ENCODE data around the gene RCN2. TPM values are rescaled to one million over a fixed set of nuclear protein-coding genes. Genes with fewer than 3 reads are reported as not detected.

RCN2 gene
- total and polyA plus RNA-seq, 2 of the 8 experiments (the other 6 are each of a cell fraction or from before 2014, with no cell fraction given): 65.6 to 137 TPM

DNA sequence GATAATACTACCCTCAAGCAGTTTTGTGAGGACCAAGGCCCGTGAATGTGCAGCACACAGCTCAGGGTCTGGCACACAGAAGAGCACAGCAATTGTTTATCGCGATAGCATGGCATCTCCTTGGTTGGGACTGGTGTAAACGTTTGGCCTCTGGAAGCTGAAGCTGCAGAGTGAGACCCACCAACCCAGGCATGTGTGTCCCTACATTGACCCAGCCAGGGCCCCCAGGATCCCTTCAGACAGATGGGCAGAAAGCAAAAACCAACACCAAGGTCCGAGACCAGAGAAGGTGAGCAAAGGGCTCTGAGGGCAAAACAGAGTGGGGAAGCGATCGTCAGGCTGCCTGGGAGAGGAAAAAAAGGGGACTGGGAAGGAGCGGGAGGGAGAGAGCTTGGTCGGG lies 50.8 kb downstream of the RCN2 start:
- Histone ChIP-seq H3K56ac (replicated peaks; ENCODE audit: insufficient read length, low read depth, low read length) (no peak overlapping the region), H4K20me1 (replicated peaks in 1 of 2; ENCODE audit: control insufficient read depth in 1 of 2, insufficient read depth in 2 of 2, low read length in 2 of 2) (no peaks in the 10 kb centered on the region), H3K9me3 (ENCODE audit: insufficient read depth in 2 of 2, low read depth in 1 of 2, low read length in 1 of 2) (peaks cover 0 to 9% of the 10 kb centered on the region in 2 experiments; a peak in 1 of 4 replicates), H3K23ac (ENCODE audit: insufficient read length) (no peak overlapping the region), H3K4me3 (ENCODE audit: extremely low read depth in 1 of 4, insufficient read depth in 2 of 4, low read depth in 3 of 4, low read length in 4 of 4) (no peak overlapping the region), H3K27me3 (replicated peaks in 1 of 4; ENCODE audit: control insufficient read depth in 3 of 4, extremely low read depth in 1 of 4, insufficient read depth in 3 of 4, low read length in 3 of 4) (no peaks in the 10 kb centered on the region), H2BK5ac (ENCODE audit: low read depth, low read length) (no peak overlapping the region), H3K36me3 (ENCODE audit: control insufficient read depth in 2 of 4, insufficient read depth in 4 of 4, low read length in 3 of 4) (no peaks in the 10 kb centered on the region), H3K27ac (ENCODE audit: low read depth, low read length) (no peak overlapping the region), H3K79me1 (ENCODE audit: low read depth, low read length) (no peaks in the 10 kb centered on the region), H3K4ac (replicated peaks; ENCODE audit: insufficient read length, low read depth, low read length) (no peak overlapping the region), H4K91ac (replicated peaks; ENCODE audit: insufficient read length, low read length) (no peak overlapping the region), H3K9ac (replicated peaks in 1 of 4; ENCODE audit: extremely low read depth in 1 of 4, low read depth in 3 of 4, low read length in 3 of 4) (no peak overlapping the region), H3K23me2 (ENCODE audit: low read depth, low read length) (no peaks in the 10 kb centered on the region), H3K14ac (ENCODE audit: insufficient read length) (no peak overlapping the region), H3K4me2 (ENCODE audit: insufficient read depth in 1 of 2, low read depth in 2 of 2, low read length in 2 of 2) (no peak overlapping the region), H2BK20ac (ENCODE audit: low read length) (no peak overlapping the region), H3K79me2 (ENCODE audit: control insufficient read depth in 1 of 2, insufficient read depth in 2 of 2, low read length in 2 of 2) (no peaks in the 10 kb centered on the region), H4K5ac (ENCODE audit: insufficient read length, low read depth, low read length) (no peak overlapping the region), H2BK15ac (ENCODE audit: low read length) (no peak overlapping the region), H3K18ac (ENCODE audit: extremely low read depth, low read length) (no peak overlapping the region; the same call in 1 of the 2 replicates), H3K4me1 (replicated peaks in 1 of 4; ENCODE audit: control insufficient read depth in 3 of 4, insufficient read depth in 4 of 4, low read length in 3 of 4) (no peaks in the 10 kb centered on the region; a peak in 1 of 7 replicates), H2BK120ac (replicated peaks; ENCODE audit: low read depth, low read length) (no peak overlapping the region), H4K8ac (ENCODE audit: extremely low read depth, insufficient read depth, low read length) (no peak overlapping the region), H2BK12ac (ENCODE audit: low read depth, low read length) (no peak overlapping the region), H2AK5ac (ENCODE audit: low read depth, low read length) (no peak overlapping the region), H2AFZ (ENCODE audit: low read length) (no peak overlapping the region)
- DNase-seq (ENCODE audit: low read depth in 1 of 2, low spot score in 2 of 2) (no peak), FAIRE-seq (no peak)
- CTCF ChIA-PET (ENCODE audit: partially characterized antibody): interaction anchor here (0.6 to 2.0 kb wide), 7 partner anchors 8 to 1160 kb away, joined by 3 to 10 read pairs (median 3); no protein-coding TSS in a partner anchor
- POLR2A ChIA-PET (ENCODE audit: partially characterized antibody): interaction anchor here (1.1 kb wide), 1 partner anchor 27 kb away, joined by 3 read pairs; no protein-coding TSS in a partner anchor
- TF ChIP-seq YY1 (IDR thresholded peaks at IDR 0.05; ENCODE audit: low read depth, low read length) (no peak), NRF1 (IDR thresholded peaks at IDR 0.05; ENCODE audit: low read depth, low read length) (no peak), FOSL1 (IDR thresholded peaks at IDR 0.05; ENCODE audit: insufficient read depth, low read depth, low read length) (no peak), GABPA (IDR thresholded peaks at IDR 0.05; ENCODE audit: borderline replicate concordance, insufficient read depth, low read length) (no peak), E2F6 (IDR thresholded peaks at IDR 0.05) (no peak), MAFK (IDR thresholded peaks at IDR 0.05; ENCODE audit: low read depth, low read length) (no peak), JUND (IDR thresholded peaks at IDR 0.05; ENCODE audit: low read length) (no peak), SP4 (IDR thresholded peaks at IDR 0.05; ENCODE audit: low read length) (no peak), EGR1 (IDR thresholded peaks at IDR 0.05; ENCODE audit: borderline replicate concordance, low read depth, low read length) (no peak), BACH1 (IDR thresholded peaks at IDR 0.05; ENCODE audit: low read length) (no peak), SIRT6 (IDR thresholded peaks at IDR 0.05; ENCODE audit: low read length) (no peak)
- TF ChIP-seq, protein P1, sequence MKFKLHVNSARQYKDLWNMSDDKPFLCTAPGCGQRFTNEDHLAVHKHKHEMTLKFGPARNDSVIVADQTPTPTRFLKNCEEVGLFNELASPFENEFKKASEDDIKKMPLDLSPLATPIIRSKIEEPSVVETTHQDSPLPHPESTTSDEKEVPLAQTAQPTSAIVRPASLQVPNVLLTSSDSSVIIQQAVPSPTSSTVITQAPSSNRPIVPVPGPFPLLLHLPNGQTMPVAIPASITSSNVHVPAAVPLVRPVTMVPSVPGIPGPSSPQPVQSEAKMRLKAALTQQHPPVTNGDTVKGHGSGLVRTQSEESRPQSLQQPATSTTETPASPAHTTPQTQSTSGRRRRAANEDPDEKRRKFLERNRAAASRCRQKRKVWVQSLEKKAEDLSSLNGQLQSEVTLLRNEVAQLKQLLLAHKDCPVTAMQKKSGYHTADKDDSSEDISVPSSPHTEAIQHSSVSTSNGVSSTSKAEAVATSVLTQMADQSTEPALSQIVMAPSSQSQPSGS (IDR thresholded peaks at IDR 0.05; ENCODE audit: low read length): no peak
- 95% methylated on average over 7 of the region's 9 CpGs; no CpG with 5 or more reads in 1 of the 2 experiments for WGBS, 2 experiments (ENCODE audit: extremely low coverage in 1 of 2, insufficient coverage in 1 of 2, insufficient read length in 1 of 2, insufficient replicate concordance in 2 of 2, low coverage in 1 of 2, low lambda C conversion rate in 2 of 2, missing lambda C conversion rate in 1 of 2)

Data from H1 (cell line).